Measurements from ENCODE around the gene SIAE.

The SIAE gene

DNA sequence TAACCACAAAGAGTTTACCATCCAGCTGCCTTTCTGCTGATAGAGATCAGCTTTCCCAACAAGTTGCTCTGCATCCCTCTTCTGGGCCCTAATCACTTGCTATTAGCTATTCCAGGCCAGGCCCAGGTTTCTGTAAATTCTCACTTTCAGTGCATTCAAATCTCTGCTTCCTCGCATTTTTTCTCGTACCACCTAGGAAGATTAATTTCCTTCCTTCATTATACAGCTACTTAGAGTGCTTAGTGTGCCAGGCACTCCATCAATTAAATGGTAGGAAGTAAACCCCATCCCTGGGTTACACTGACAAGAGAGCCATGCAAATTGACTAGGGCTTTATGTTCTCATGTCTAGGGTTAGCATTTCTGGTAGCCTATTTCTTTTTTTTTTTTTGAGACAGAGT lies 9.7 kb downstream of the SIAE start:
- no peak for DNase-seq (ENCODE audit: low read depth)

DNA sequence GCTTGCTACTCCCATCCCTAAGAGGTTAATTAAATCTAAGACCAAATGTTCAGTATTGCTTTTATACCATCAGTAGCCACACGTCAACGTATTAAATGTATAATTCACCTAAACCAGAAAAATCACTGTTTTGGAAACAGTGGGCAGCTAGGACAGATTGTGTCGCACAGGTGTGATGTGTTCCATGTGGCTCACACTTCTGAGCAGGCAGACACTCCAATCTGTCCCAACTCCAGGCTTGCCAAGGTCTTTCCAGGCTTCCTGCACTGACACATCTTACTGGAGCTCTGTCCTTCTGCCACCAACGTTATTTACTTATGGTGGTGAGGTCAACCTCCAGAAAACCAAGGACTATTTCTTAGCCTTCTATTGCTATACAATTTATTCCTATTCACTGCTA lies 11.4 kb downstream of the SIAE start:
- no peak for DNase-seq (ENCODE audit: low read depth)

- DNase-seq (ENCODE audit: low read depth): no peak
These were observed 12.0 kb downstream of the SIAE start for GRCh38 chr11:124661553-124661952.

GRCh38 chr11:124658986-124659385 lies 14.6 kb downstream of the SIAE start:
- DNase-seq (ENCODE audit: low read depth): no peak

GRCh38 chr11:124658501-124658900 lies 15.0 kb downstream of the SIAE start:
- DNase-seq (ENCODE audit: low read depth): no peak

- peak; percentile 33 for DNase-seq (ENCODE audit: low read depth)
These were observed 15.6 kb downstream of the SIAE start for GRCh38 chr11:124657904-124658303.

DNA sequence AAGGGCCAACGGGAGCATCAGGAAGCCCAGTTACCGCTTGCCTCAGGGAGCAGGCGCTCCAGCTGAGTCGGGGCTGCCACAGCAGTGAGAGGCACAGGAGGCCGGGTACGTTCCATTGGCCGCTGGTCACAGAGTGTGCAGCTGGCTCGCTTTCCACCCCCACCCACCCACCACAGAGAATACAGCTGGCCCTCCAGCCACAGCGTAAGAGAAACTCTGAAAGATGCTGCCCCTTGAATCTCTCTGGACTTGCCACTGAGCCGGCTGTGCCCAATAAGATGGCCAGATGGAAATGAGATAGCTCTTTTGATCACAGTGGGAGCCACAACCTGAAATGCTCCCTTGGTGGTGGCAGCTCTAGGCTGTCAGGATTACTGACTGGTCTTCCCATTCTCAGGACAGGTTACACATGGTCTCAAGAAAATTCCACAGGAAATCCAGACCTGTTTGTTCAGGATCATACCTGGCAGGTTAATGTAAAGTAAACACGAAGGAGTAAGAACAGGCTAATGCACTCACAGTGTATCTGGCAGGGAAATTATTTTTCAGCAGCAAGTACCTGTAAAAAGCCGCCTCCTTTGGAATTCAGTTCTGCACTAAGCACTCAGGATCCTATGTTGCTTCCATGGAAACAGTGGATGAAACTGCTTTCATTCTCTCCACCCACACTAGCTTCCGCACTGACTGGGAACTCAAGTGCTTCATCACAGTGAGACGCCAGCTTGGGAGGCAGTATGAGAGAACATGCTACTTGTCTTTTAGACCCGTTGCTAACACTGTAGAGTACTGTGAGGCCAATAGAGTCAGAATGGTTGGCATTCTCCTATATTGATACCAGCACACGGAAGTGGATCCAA lies 16.5 kb downstream of the SIAE start:
- peak; percentile 63 for DNase-seq (ENCODE audit: low read depth)

DNA sequence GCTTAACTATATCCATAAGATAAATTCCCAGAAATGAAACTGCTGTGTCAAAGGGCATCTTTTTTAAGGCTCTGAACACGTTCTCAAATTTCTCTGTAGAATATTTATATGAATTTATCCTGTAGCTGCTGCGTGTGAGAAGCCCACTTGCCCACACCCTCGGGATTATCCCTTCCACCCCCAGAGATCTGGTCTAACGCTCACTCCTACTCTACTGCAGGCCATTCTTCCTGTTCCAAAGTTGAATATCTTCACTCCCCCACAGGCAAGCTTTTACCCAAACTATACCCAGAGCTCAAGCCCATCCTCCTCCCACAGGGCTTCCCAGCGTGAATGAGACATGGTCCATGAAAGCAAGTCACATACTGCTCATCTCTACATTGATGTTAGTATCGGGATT lies 24.9 kb downstream of the SIAE start:
- no peak for DNase-seq (ENCODE audit: low read depth)

DNA sequence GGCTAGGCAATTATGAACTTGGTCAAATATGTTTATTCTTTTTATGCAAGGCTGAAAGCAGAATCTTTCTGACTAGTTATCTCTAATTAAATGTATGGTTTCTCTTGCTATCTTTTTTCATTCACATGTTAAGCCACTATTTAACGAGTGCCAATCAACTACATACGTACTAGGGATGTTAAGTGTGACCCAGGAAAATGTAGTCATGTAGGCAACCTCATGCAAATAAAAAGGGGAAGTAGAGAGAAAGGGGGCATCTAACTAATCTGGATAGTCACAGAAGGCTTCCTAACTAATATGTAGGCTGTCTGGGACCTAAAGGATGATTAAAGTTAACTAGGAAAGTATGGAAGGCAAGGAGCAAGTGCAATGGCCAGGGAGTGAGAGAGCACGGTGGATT lies 27.4 kb downstream of the SIAE start:
- no peak for DNase-seq (ENCODE audit: low read depth)

GRCh38 chr11:124644426-124645280 lies 28.9 kb downstream of the SIAE start:
- peak; percentile 80 for DNase-seq (ENCODE audit: low read depth)

- DNase-seq (ENCODE audit: low read depth): peak; percentile 98
These were observed 29.7 kb downstream of the SIAE start for GRCh38 chr11:124643605-124644425.

GRCh38 chr11:124643042-124643604 lies 30.4 kb downstream of the SIAE start:
- no peak for DNase-seq (ENCODE audit: low read depth)

DNA sequence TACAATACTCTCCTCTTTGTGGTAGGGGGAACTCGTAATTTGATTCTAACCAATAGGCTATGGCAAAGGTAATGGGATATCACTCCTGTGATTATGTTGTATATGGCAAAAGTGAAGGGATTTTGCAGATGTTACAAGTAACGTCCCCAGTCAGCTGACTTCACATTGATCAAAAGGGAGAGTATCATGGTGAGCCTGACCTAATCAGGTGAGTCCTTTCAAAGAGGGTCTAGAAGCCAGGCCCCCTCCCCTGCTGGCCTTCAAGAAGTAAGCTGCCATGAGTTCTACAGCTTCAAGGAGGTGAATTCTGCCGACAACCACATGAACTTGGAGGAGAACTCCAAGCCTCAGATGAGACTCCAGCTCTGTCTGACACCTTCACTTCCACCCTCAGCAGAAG lies 30.9 kb downstream of the SIAE start:
- no peak for DNase-seq (ENCODE audit: low read depth)

- no peak for DNase-seq (ENCODE audit: low read depth)
These were observed 32.9 kb downstream of the SIAE start for GRCh38 chr11:124640666-124641065.

DNA sequence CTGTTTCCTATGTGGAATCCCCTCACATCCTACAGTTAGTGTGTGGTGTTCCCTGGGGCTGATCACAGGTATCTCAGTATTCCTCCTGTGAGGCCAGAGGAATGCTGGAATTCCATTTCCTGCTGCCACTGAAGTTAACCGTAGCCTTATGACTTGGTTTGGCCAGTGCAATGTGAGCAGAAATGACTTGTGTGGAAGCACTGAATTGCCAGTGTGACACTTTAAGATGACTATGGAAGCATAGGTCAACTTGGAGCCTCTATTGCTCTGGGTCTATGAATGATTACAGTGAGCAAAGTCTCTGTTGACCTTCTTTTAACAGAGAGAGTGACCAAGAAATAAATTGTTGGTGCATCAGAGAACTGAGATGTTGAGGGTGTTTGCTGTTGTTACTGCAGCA lies 34.4 kb downstream of the SIAE start:
- DNase-seq (ENCODE audit: low read depth): no peak

GRCh38 chr11:124638500-124638899 lies 35.0 kb downstream of the SIAE start:
- no peak for DNase-seq (ENCODE audit: low read depth)

DNA sequence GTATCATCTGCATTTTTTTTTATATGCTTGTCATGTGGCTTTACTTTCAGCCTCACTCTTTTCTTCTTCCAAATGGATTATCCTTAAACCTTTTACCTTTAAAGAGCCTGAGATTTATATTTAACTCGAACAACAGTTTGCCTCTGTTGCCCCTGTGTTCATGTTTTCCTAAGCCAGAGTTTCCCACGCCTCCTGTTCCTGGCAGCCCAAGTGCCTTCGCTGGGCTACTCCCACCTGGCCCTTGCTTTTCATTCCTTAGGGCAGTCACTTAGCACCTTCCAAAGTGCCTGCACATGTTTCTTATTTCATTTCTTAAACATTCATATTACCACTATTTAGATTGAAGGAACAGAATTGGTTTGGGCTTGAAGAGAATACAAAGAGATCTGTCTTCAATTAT lies 37.6 kb downstream of the SIAE start:
- no peak for DNase-seq (ENCODE audit: low read depth)

GRCh38 chr11:124633355-124633754 lies 40.2 kb downstream of the SIAE start:
- DNase-seq (ENCODE audit: low read depth): peak; percentile 39

GRCh38 chr11:124629961-124630360 lies 43.6 kb downstream of the SIAE start:
- no peak for DNase-seq (ENCODE audit: low read depth)

- peak; percentile 49 for DNase-seq (ENCODE audit: low read depth)
These were observed 46.0 kb downstream of the SIAE start for GRCh38 chr11:124627546-124627945.

DNA sequence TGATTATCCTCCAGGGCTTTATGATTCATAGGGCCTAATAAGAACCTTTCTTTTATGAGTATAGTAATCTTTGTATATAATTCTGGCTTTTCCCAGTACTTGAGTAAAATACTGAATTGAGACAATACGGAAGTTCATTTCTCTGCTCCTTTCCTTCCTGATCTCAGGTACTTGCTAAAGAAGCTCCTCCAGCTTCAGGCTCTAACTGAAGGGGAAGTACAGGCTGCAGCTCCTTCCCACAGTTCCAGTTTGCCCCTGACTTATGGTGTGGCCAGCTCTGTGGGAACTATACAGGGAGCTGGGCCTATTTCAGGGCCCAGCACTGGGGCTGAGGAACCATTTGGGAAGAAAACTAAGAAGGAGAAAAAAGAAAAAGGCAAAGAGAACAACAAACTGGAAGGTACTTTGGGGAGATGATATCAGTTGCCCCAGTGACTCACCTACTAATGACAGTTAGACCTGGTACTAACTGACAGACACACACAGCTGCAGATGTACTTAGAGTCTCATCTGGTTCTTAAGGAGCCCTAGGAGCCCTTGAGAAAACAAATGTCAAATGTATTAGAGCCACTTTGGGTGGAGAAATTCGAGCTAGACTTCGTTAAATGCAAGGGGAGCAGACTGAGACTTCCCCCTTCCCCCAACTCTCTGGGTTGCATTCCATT lies 47.9 kb downstream of the SIAE start:
- no peak for DNase-seq (ENCODE audit: low read depth)
